HEK293 (cell line): ENCODE measurements around the gene S100A16.

Experiments used
- BCL11B ChIP-seq: fragments of 450-650 bp; formaldehyde crosslinking; IDR thresholded peaks from 2 replicates; pipeline ENCODE4 v1.5.1; 2016; ENCODE audit warnings: low read depth, missing biosample characterization, missing genetic modification characterization
- BCL6B ChIP-seq: fragments of 450-650 bp; formaldehyde crosslinking; IDR thresholded peaks from 2 replicates; pipeline ENCODE4 v1.5.1; 2017; ENCODE audit warnings: missing biosample characterization, missing genetic modification characterization
- GLI4 ChIP-seq: fragments of 450-650 bp; formaldehyde crosslinking; IDR thresholded peaks from 2 replicates; pipeline ENCODE4 v1.5.1; 2016; ENCODE audit warnings: missing biosample characterization, missing genetic modification characterization
- GLIS2 ChIP-seq: fragments of 450-650 bp; formaldehyde crosslinking; IDR thresholded peaks from 2 replicates; pipeline ENCODE4 v1.5.1; 2016; ENCODE audit warnings: missing biosample characterization, missing genetic modification characterization
- KLF1 ChIP-seq: fragments of 450-650 bp; formaldehyde crosslinking; IDR thresholded peaks from 2 replicates; pipeline ENCODE4 v1.5.1; 2016; ENCODE audit warnings: missing biosample characterization, missing genetic modification characterization
- KLF8 ChIP-seq: fragments of 450-650 bp; formaldehyde crosslinking; IDR thresholded peaks from 2 replicates; pipeline ENCODE4 v1.5.1; 2016; ENCODE audit warnings: missing biosample characterization, missing genetic modification characterization
- MYNN ChIP-seq: fragments of 450-650 bp; formaldehyde crosslinking; IDR thresholded peaks from 2 replicates; pipeline ENCODE4 v1.5.1; 2016; ENCODE audit warnings: missing biosample characterization, missing genetic modification characterization, borderline replicate concordance
- OVOL3 ChIP-seq: fragments of 450-650 bp; formaldehyde crosslinking; IDR thresholded peaks from 2 replicates; pipeline ENCODE4 v1.5.1; 2016; ENCODE audit warnings: missing biosample characterization, missing genetic modification characterization
- ZBTB20 ChIP-seq: fragments of 450-650 bp; formaldehyde crosslinking; IDR thresholded peaks from 2 replicates; pipeline ENCODE4 v1.5.1; 2016; ENCODE audit warnings: missing biosample characterization, missing genetic modification characterization
- ZBTB8A ChIP-seq: fragments of 450-650 bp; formaldehyde crosslinking; IDR thresholded peaks from 2 replicates; pipeline ENCODE4 v1.5.1; 2016; ENCODE audit warnings: missing biosample characterization, missing genetic modification characterization
- ZFHX2 ChIP-seq: fragments of 450-650 bp; formaldehyde crosslinking; conservative IDR thresholded peaks from 2 replicates; pipeline ENCODE4 v1.5.1; 2016; ENCODE audit warnings: missing biosample characterization, missing genetic modification characterization
- ZFP69B ChIP-seq: fragments of 450-650 bp; formaldehyde crosslinking; IDR thresholded peaks from 2 replicates; pipeline ENCODE4 v1.5.1; 2016; ENCODE audit warnings: missing biosample characterization, missing genetic modification characterization
- ZNF341 ChIP-seq: fragments of 450-650 bp; formaldehyde crosslinking; IDR thresholded peaks from 2 replicates; pipeline ENCODE4; 2016; ENCODE audit warnings: low read depth, missing biosample characterization, missing genetic modification characterization
- ZNF354C ChIP-seq: fragments of 450-650 bp; formaldehyde crosslinking; IDR thresholded peaks from 2 replicates; pipeline ENCODE4 v1.5.1; 2016; ENCODE audit warnings: missing biosample characterization, missing genetic modification characterization, low read depth, borderline replicate concordance
- ZNF423 ChIP-seq: fragments of 450-650 bp; formaldehyde crosslinking; IDR thresholded peaks from 2 replicates; pipeline ENCODE4 v1.5.1; 2016; ENCODE audit warnings: missing biosample characterization, missing genetic modification characterization
- ZNF501 ChIP-seq: fragments of 450-650 bp; formaldehyde crosslinking; IDR thresholded peaks from 2 replicates; pipeline ENCODE4 v1.5.1; 2016; ENCODE audit warnings: missing biosample characterization, missing genetic modification characterization
- ZNF596 ChIP-seq: fragments of 450-650 bp; IDR thresholded peaks from 2 replicates; pipeline ENCODE4 v1.5.0; 2018; ENCODE audit warnings: missing biosample characterization, mild to moderate bottlenecking, missing genetic modification characterization, moderate library complexity
- ZNF660 ChIP-seq: fragments of 450-650 bp; IDR thresholded peaks from 2 replicates; pipeline ENCODE4 v1.5.1; 2018; ENCODE audit warnings: missing biosample characterization, mild to moderate bottlenecking, missing genetic modification characterization
- ZNF692 ChIP-seq: fragments of 450-650 bp; formaldehyde crosslinking; IDR thresholded peaks from 2 replicates; pipeline ENCODE4 v1.5.1; 2016; ENCODE audit warnings: missing biosample characterization, missing genetic modification characterization
- ZNF76 ChIP-seq: fragments of 450-650 bp; formaldehyde crosslinking; IDR thresholded peaks from 2 replicates; pipeline ENCODE4; 2016; ENCODE audit warnings: low read depth, missing biosample characterization, missing genetic modification characterization, borderline replicate concordance
- ZNF777 ChIP-seq: fragments of 450-650 bp; formaldehyde crosslinking; IDR thresholded peaks from 2 replicates; pipeline ENCODE4 v1.5.1; 2017; ENCODE audit warnings: missing biosample characterization, missing genetic modification characterization, borderline replicate concordance
- ZNF785 ChIP-seq: fragments of 450-650 bp; formaldehyde crosslinking; IDR thresholded peaks from 2 replicates; pipeline ENCODE4 v1.5.1; 2016; ENCODE audit warnings: missing biosample characterization, missing genetic modification characterization
- TF ChIP-seq, protein P1 (sequence below): fragments of 450-650 bp; formaldehyde crosslinking; IDR thresholded peaks from 2 replicates; pipeline ENCODE4 v1.5.1; 2016; ENCODE audit warnings: missing biosample characterization, missing genetic modification characterization
- TF ChIP-seq, protein P2 (sequence below): fragments of 450-650 bp; formaldehyde crosslinking; IDR thresholded peaks from 2 replicates; pipeline ENCODE4 v1.5.1; 2016; ENCODE audit warnings: missing biosample characterization, missing genetic modification characterization, borderline replicate concordance
- TF ChIP-seq, protein P3 (sequence below): fragments of 450-650 bp; formaldehyde crosslinking; conservative IDR thresholded peaks from 2 replicates; pipeline ENCODE4 v1.5.1; 2016; ENCODE audit warnings: low read depth, missing biosample characterization, missing genetic modification characterization

The S100A16 gene

GRCh38 chr1:153633754-153634665 is 21.1 kb upstream of the S100A16 start, which contains the start of gene CHTOP (continued):
- TF ChIP-seq ZFP69B (tag by site-specific recombination) (peak; percentile 85), GLIS2 (peak; percentile 97), ZNF501 (peak; percentile 100), GLI4 (tag by site-specific recombination) (no peak), ZNF785 (tag by site-specific recombination) (0 out of 2 replicates have a peak, but pooled peaks have one; percentile 14), ZNF660 (tag by site-specific recombination) (peak; percentile 87), ZNF596 (tag by site-specific recombination) (no peak), ZNF777 (peak; percentile 89), KLF8 (peak; percentile 88), ZNF354C (tag by site-specific recombination) (no peak), ZFHX2 (tag by site-specific recombination) (peak; percentile 62; the same call in 1 of the 2 replicates), BCL6B (tag by site-specific recombination) (no peak), ZNF76 (peak; percentile 44), ZBTB8A (tag by site-specific recombination) (peak; percentile 30; the same call in 1 of the 2 replicates), ZNF423 (peak; percentile 37; the same call in 1 of the 2 replicates), KLF1 (peak; percentile 79), ZBTB20 (peak; percentile 62; the same call in 1 of the 2 replicates), BCL11B (peak; percentile 86), OVOL3 (0 out of 2 replicates have a peak, but pooled peaks have one; percentile 30), ZNF341 (tag by site-specific recombination) (peak; percentile 91), MYNN (tag by site-specific recombination) (peak; percentile 14; the same call in 1 of the 2 replicates), ZNF692 (tag by site-specific recombination) (peak; percentile 87)
- TF ChIP-seq, protein P1, sequence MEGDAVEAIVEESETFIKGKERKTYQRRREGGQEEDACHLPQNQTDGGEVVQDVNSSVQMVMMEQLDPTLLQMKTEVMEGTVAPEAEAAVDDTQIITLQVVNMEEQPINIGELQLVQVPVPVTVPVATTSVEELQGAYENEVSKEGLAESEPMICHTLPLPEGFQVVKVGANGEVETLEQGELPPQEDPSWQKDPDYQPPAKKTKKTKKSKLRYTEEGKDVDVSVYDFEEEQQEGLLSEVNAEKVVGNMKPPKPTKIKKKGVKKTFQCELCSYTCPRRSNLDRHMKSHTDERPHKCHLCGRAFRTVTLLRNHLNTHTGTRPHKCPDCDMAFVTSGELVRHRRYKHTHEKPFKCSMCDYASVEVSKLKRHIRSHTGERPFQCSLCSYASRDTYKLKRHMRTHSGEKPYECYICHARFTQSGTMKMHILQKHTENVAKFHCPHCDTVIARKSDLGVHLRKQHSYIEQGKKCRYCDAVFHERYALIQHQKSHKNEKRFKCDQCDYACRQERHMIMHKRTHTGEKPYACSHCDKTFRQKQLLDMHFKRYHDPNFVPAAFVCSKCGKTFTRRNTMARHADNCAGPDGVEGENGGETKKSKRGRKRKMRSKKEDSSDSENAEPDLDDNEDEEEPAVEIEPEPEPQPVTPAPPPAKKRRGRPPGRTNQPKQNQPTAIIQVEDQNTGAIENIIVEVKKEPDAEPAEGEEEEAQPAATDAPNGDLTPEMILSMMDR (tag by site-specific recombination), result peak; percentile 30; the same call in 1 of the 2 replicates
- TF ChIP-seq, protein P2, sequence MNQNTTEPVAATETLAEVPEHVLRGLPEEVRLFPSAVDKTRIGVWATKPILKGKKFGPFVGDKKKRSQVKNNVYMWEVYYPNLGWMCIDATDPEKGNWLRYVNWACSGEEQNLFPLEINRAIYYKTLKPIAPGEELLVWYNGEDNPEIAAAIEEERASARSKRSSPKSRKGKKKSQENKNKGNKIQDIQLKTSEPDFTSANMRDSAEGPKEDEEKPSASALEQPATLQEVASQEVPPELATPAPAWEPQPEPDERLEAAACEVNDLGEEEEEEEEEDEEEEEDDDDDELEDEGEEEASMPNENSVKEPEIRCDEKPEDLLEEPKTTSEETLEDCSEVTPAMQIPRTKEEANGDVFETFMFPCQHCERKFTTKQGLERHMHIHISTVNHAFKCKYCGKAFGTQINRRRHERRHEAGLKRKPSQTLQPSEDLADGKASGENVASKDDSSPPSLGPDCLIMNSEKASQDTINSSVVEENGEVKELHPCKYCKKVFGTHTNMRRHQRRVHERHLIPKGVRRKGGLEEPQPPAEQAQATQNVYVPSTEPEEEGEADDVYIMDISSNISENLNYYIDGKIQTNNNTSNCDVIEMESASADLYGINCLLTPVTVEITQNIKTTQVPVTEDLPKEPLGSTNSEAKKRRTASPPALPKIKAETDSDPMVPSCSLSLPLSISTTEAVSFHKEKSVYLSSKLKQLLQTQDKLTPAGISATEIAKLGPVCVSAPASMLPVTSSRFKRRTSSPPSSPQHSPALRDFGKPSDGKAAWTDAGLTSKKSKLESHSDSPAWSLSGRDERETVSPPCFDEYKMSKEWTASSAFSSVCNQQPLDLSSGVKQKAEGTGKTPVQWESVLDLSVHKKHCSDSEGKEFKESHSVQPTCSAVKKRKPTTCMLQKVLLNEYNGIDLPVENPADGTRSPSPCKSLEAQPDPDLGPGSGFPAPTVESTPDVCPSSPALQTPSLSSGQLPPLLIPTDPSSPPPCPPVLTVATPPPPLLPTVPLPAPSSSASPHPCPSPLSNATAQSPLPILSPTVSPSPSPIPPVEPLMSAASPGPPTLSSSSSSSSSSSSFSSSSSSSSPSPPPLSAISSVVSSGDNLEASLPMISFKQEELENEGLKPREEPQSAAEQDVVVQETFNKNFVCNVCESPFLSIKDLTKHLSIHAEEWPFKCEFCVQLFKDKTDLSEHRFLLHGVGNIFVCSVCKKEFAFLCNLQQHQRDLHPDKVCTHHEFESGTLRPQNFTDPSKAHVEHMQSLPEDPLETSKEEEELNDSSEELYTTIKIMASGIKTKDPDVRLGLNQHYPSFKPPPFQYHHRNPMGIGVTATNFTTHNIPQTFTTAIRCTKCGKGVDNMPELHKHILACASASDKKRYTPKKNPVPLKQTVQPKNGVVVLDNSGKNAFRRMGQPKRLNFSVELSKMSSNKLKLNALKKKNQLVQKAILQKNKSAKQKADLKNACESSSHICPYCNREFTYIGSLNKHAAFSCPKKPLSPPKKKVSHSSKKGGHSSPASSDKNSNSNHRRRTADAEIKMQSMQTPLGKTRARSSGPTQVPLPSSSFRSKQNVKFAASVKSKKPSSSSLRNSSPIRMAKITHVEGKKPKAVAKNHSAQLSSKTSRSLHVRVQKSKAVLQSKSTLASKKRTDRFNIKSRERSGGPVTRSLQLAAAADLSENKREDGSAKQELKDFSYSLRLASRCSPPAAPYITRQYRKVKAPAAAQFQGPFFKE (tag by site-specific recombination), result no peak
- TF ChIP-seq, protein P3, sequence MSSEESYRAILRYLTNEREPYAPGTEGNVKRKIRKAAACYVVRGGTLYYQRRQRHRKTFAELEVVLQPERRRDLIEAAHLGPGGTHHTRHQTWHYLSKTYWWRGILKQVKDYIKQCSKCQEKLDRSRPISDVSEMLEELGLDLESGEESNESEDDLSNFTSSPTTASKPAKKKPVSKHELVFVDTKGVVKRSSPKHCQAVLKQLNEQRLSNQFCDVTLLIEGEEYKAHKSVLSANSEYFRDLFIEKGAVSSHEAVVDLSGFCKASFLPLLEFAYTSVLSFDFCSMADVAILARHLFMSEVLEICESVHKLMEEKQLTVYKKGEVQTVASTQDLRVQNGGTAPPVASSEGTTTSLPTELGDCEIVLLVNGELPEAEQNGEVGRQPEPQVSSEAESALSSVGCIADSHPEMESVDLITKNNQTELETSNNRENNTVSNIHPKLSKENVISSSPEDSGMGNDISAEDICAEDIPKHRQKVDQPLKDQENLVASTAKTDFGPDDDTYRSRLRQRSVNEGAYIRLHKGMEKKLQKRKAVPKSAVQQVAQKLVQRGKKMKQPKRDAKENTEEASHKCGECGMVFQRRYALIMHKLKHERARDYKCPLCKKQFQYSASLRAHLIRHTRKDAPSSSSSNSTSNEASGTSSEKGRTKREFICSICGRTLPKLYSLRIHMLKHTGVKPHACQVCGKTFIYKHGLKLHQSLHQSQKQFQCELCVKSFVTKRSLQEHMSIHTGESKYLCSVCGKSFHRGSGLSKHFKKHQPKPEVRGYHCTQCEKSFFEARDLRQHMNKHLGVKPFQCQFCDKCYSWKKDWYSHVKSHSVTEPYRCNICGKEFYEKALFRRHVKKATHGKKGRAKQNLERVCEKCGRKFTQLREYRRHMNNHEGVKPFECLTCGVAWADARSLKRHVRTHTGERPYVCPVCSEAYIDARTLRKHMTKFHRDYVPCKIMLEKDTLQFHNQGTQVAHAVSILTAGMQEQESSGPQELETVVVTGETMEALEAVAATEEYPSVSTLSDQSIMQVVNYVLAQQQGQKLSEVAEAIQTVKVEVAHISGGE (tag by site-specific recombination), result peak; percentile 80
